ENCODE data around the gene XAF1.

GRCh38 chr17:6712058-6712853 lies 43.6 kb upstream of the XAF1 start:
- TF ChIP-seq CTCF (conservative IDR thresholded peaks at IDR 0.05; ENCODE audit: low read length) (no peak), EZH2phosphoT487 (IDR thresholded peaks at IDR 0.05; ENCODE audit: borderline replicate concordance) (no peak)

Measured in Loucy (cell line).